ENCODE results near the gene FAM83F. TPM values are rescaled to one million over a fixed set of nuclear protein-coding genes. Genes with fewer than 3 reads are reported as not detected.

The FAM83F gene
- total and polyA plus RNA-seq, 9 donors = 0.12 to 3.4 (median 0.66) TPM

DNA sequence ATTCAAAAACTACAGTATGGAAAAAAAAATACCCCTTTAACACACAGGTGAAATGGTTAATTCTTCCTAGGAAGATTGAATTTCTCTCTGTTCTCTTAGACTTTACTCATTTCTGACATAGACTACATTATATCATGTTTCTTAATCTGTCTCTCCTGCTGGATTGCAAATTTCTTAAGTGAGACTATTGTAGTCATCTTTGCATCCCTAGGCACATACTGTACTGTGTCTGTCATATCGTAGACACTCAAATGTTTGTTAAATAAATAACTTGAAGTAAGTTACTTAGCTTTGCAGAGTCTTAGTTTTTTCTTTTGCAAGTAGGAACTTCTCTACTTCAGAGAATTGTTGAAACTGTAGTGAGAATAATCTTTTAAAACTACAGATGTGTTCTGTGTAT, 58.7 kb downstream of the FAM83F start:
- no peak for TF ChIP-seq EP300 (IDR thresholded peaks at IDR 0.05)
- H3K4me1 ChIP-seq (ENCODE audit: insufficient read depth) = peaks cover 14% of the 10 kb centered on the region
- intact Hi-C loops (cut with DNase I) = loop anchor here in 1 of 4 donors (10.0 kb wide), 1 partner anchor 291 kb away; the partner anchor contains the start of gene ADSL

DNA sequence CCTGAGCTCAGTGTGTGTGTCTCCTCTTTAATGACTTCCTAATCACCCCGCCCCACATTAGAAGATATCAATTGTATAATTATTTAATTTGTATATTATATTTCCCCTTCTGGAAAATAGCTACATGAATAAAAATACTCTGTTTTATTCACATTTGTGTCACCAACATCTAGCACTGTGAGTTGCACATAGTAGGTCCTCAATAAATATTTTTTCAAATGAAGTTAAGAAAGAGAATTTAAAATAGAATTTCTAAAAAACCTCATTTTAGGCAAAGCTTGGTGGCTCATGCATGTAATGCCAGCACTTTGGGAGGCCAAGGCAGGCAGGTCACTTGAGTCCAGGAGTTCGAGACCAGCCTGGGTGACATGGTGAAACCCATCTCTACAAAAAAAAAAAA, 59.7 kb downstream of the FAM83F start:
- intact Hi-C loops (cut with DNase I) = loop anchor here in 1 of 4 donors (10.0 kb wide), 1 partner anchor 290 kb away; the partner anchor contains the start of gene ADSL
- no peak for TF ChIP-seq EP300 (IDR thresholded peaks at IDR 0.05)
- TF ChIP-seq, protein P1, sequence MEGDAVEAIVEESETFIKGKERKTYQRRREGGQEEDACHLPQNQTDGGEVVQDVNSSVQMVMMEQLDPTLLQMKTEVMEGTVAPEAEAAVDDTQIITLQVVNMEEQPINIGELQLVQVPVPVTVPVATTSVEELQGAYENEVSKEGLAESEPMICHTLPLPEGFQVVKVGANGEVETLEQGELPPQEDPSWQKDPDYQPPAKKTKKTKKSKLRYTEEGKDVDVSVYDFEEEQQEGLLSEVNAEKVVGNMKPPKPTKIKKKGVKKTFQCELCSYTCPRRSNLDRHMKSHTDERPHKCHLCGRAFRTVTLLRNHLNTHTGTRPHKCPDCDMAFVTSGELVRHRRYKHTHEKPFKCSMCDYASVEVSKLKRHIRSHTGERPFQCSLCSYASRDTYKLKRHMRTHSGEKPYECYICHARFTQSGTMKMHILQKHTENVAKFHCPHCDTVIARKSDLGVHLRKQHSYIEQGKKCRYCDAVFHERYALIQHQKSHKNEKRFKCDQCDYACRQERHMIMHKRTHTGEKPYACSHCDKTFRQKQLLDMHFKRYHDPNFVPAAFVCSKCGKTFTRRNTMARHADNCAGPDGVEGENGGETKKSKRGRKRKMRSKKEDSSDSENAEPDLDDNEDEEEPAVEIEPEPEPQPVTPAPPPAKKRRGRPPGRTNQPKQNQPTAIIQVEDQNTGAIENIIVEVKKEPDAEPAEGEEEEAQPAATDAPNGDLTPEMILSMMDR (IDR thresholded peaks at IDR 0.05) = no peak
- H3K27ac ChIP-seq = no peak overlapping the region
- no peaks in the 10 kb centered on the region for H3K27me3 ChIP-seq
- 93 to 100% (median 100%) methylated on average over 2 of the region's 2 CpGs for WGBS, 3 donors
- peaks cover 15% of the 10 kb centered on the region for H3K4me1 ChIP-seq (ENCODE audit: insufficient read depth)
- H3K4me3 ChIP-seq = no peak overlapping the region
- no peaks in the 10 kb centered on the region for H3K36me3 ChIP-seq
- H3K9me3 ChIP-seq = no peaks in the 10 kb centered on the region
- DNase-seq = no peak

More for the DNA sequence above, 58.7 kb downstream of the FAM83F start:
- Histone ChIP-seq H3K27ac (no peak overlapping the region), H3K27me3 (no peaks in the 10 kb centered on the region), H3K9me3 (no peaks in the 10 kb centered on the region), H3K36me3 (no peaks in the 10 kb centered on the region), H3K4me3 (no peak overlapping the region)
- WGBS, 3 donors = 74 to 76% (median 76%) methylated on average over 1 of the region's 1 CpG
- DNase-seq = no peak

DNA sequence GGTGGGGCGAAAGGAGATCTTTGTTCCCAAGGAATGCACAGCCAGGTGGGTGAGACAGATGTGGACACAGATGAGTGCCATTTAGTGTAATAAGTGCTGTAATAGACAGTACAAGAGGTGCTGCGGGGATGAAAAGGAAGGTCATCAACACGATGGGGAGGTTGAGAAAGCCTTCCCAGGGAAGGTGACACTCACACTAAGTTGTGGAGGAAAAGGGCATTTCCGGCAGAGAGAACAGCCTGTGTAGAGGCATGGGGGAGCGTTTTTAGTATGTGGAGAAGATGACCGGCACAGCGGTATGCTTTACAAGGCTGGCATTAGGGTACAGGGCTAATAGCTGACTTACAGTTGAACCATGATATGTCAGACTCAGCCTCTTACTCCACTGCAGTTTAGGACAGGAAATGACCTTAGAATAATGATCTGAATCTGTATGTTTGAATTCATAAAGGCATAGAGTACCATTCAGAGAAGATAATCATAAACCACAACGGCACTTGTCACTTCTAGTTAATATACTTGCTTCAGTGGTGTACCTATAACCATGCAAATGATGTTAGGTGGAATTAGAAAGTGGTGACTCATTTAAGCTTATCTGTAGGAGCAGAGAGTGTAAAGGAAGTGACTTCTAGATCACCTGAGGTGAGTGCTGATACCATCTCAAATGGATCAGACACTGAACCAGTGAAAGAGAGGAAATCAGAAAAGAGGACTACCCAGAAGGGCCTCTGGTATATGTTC, 60.6 kb downstream of the FAM83F start:
- H3K9me3 ChIP-seq = no peaks in the 10 kb centered on the region
- intact Hi-C loops (cut with DNase I) = loop anchor here in 1 of 4 donors (10.0 kb wide), 1 partner anchor 289 kb away; the partner anchor contains the start of gene ADSL
- H3K36me3 ChIP-seq = no peaks in the 10 kb centered on the region
- TF ChIP-seq, protein P1 (IDR thresholded peaks at IDR 0.05) = no peak
- TF ChIP-seq POLR2A (IDR thresholded peaks at IDR 0.05) = no peak
- TF ChIP-seq EP300 (IDR thresholded peaks at IDR 0.05) = no peak
- H3K27me3 ChIP-seq = no peaks in the 10 kb centered on the region
- no peak overlapping the region for H3K27ac ChIP-seq
- 78 to 79% (median 78%) methylated on average over 8 of the region's 8 CpGs for WGBS, 3 donors
- no peak overlapping the region for H3K4me3 ChIP-seq
- no peak for DNase-seq
- peaks cover 11% of the 10 kb centered on the region for H3K4me1 ChIP-seq (ENCODE audit: insufficient read depth)

DNA sequence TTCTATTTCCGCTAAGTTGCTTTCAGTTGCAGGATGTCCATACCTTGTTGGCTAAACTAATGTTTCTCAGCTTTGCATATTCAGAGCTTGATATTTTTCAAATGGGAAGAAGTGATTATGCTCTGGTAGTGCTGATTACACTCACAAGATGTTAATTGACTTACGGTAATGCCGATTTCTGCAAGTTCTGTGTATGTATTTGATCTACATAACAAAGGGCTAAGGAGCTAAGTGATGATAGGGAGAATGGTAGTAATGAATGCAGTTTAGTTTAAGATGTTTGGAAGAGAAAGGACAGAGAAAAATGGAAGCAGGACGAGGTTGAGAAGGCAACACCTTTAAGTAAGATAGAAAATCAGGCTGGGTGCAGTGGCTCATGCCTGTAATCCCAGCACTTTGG, 61.4 kb downstream of the FAM83F start:
- 78 to 91% (median 88%) methylated on average over 4 of the region's 4 CpGs for WGBS, 3 donors
- no peak for DNase-seq
- TF ChIP-seq, protein P1 (IDR thresholded peaks at IDR 0.05) = no peak
- no peak for TF ChIP-seq EP300 (IDR thresholded peaks at IDR 0.05)
- TF ChIP-seq POLR2A (IDR thresholded peaks at IDR 0.05) = no peak
- no peak overlapping the region for H3K27ac ChIP-seq
- no peak overlapping the region for H3K4me3 ChIP-seq
- no peaks in the 10 kb centered on the region for H3K9me3 ChIP-seq
- no peaks in the 10 kb centered on the region for H3K27me3 ChIP-seq
- peaks cover 8% of the 10 kb centered on the region for H3K4me1 ChIP-seq (ENCODE audit: insufficient read depth)
- H3K36me3 ChIP-seq = no peaks in the 10 kb centered on the region
- intact Hi-C loops (cut with DNase I) = loop anchor here in 1 of 4 donors (10.0 kb wide), 1 partner anchor 289 kb away; the partner anchor contains the start of gene ADSL

DNA sequence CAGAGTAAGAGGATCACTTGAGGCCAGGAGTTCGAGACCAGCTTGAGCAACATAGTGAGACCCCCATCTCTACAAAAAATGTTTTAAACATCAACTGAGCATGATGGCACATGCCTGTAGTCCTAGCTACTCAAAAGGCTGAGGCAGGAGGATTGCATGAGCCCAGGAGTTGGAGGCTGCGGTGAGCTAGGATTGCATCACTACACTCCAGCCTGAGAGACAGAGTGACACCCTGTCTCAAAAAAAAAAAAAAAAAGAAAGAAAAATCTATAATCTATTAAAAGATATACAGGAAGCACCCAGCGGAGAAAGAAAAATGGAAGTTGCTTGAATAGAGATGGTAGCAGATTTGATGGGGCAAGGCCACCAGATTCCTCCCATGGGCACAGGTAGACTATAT, 61.8 kb downstream of the FAM83F start:
- TF ChIP-seq POLR2A (IDR thresholded peaks at IDR 0.05) = no peak
- TF ChIP-seq, protein P1 (IDR thresholded peaks at IDR 0.05) = no peak
- TF ChIP-seq EP300 (IDR thresholded peaks at IDR 0.05) = no peak
- Histone ChIP-seq H3K27me3 (no peaks in the 10 kb centered on the region), H3K36me3 (no peaks in the 10 kb centered on the region), H3K4me1 (ENCODE audit: insufficient read depth) (peaks cover 7% of the 10 kb centered on the region), H3K27ac (no peak overlapping the region), H3K4me3 (no peak overlapping the region), H3K9me3 (no peaks in the 10 kb centered on the region)
- WGBS, 3 donors = 91 to 98% (median 95%) methylated on average over 3 of the region's 3 CpGs
- intact Hi-C loops (cut with DNase I) = loop anchor here in 1 of 4 donors (10.0 kb wide), 1 partner anchor 288 kb away; the partner anchor contains the start of gene ADSL
- DNase-seq = no peak

Measured in ovary (tissue), 9 donors.